GM18861 (cell line): ENCODE measurements around the gene SYNE2.

Source experiments
- ATAC-seq: cut with Tn5 transposase; IDR thresholded peaks from one replicate; pipeline ENCODE4 v1.9.1; 2021; ENCODE audit not compliant: unreplicated experiment

SYNE2 gene

GRCh38 chr14:63874223-63874622 is 21.4 kb downstream of the SYNE2 start:
- ATAC-seq, result no peak

GRCh38 chr14:63875311-63875710 is 22.5 kb downstream of the SYNE2 start:
- no peak for ATAC-seq

- ATAC-seq, result no peak
Measured at GRCh38 chr14:63877550-63877939, 24.7 kb downstream of the SYNE2 start.

GRCh38 chr14:63878052-63878451 is 25.2 kb downstream of the SYNE2 start:
- ATAC-seq, result no peak

- ATAC-seq, result no peak
Measured at GRCh38 chr14:63878792-63879191, 26.0 kb downstream of the SYNE2 start.

GRCh38 chr14:63881926-63882325 is 29.1 kb downstream of the SYNE2 start:
- ATAC-seq, result no peak

- ATAC-seq, result no peak
Measured at GRCh38 chr14:63887899-63888298, 35.1 kb downstream of the SYNE2 start.

- no peak for ATAC-seq
Measured at GRCh38 chr14:63890553-63890952, 37.7 kb downstream of the SYNE2 start.

GRCh38 chr14:63891148-63891975 is 38.6 kb downstream of the SYNE2 start:
- no peak for ATAC-seq

GRCh38 chr14:63892265-63892664 is 39.5 kb downstream of the SYNE2 start:
- ATAC-seq, result no peak

GRCh38 chr14:63893701-63894458 is 41.1 kb downstream of the SYNE2 start:
- ATAC-seq, result no peak

GRCh38 chr14:63895510-63895909 is 42.7 kb downstream of the SYNE2 start:
- no peak for ATAC-seq

GRCh38 chr14:63896278-63896720 is 43.5 kb downstream of the SYNE2 start:
- ATAC-seq, result no peak

GRCh38 chr14:63897721-63898163 is 44.9 kb downstream of the SYNE2 start:
- ATAC-seq, result no peak

- no peak for ATAC-seq
Measured at GRCh38 chr14:63899953-63900352, 47.1 kb downstream of the SYNE2 start.

- no peak for ATAC-seq
Measured at GRCh38 chr14:63901434-63902085, 48.8 kb downstream of the SYNE2 start.

- ATAC-seq, result no peak
Measured at GRCh38 chr14:63902375-63902976, 49.7 kb downstream of the SYNE2 start.

GRCh38 chr14:63904724-63905123 is 51.9 kb downstream of the SYNE2 start:
- ATAC-seq, result no peak

- no peak for ATAC-seq
Measured at GRCh38 chr14:63905370-63905769, 52.6 kb downstream of the SYNE2 start.

- ATAC-seq, result no peak
Measured at GRCh38 chr14:63908667-63909264, 56.0 kb downstream of the SYNE2 start.

GRCh38 chr14:63909984-63910383 is 57.2 kb downstream of the SYNE2 start:
- no peak for ATAC-seq
